ENCODE results near the gene TBC1D14. TPM values are rescaled to one million over a fixed set of nuclear protein-coding genes. Genes with fewer than 3 reads are reported as not detected.
A peak's percentile ranks its signal among the peaks of the same experiment; 100 is the strongest.

The TBC1D14 gene
- total and polyA plus RNA-seq, 5 donors from 2014 or later = 46.6 to 67.7 (median 52.2) TPM

DNA sequence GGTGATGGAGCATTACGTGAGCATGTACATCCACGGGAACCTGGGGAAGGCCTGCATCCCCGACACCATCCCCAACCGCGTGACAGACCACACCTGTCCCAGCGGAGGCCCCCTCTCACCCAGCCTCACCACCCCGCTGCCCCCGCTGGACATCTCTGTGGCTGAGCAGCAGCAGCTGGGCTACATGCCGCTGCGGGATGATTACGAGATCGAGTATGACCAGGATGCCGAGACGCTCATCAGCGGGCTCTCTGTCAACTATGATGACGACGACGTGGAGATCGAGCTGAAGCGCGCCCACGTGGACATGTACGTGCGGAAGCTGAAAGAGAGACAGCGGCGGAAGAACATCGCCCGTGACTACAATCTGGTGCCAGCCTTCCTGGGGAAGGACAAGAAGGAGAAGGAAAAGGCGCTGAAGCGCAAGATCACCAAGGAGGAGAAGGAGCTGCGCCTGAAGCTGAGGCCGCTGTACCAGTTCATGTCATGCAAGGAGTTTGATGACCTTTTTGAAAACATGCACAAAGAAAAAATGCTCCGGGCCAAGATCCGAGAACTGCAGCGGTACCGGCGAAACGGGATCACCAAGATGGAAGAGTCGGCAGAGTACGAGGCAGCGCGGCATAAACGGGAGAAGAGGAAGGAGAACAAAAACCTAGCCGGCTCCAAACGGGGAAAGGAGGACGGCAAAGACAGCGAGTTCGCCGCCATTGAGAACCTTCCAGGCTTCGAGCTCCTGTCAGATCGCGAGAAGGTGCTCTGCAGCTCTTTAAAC is 144.7 kb downstream of the TBC1D14 start:
- peak overlapping the region in 2 of 3 donors; percentile 27 to 56 for H3K27ac Mint-ChIP-seq
- peak overlapping the region in 1 of 4 donors; percentile 68 for H3K4me3 Mint-ChIP-seq
- no peak overlapping the region for H3K27ac ChIP-seq (ENCODE audit: insufficient read depth, low read length, poor library complexity, severe bottlenecking)
- H3K4me1 ChIP-seq (ENCODE audit: control insufficient read depth, insufficient read depth, low read length, poor library complexity, severe bottlenecking) = peaks cover 10% of the 10 kb centered on the region
- H3K27me3 ChIP-seq (ENCODE audit: control insufficient read depth, insufficient read depth, low read length) = no peaks in the 10 kb centered on the region
- H3K9me3 Mint-ChIP-seq = no peaks in the 10 kb centered on the region
- peaks cover 4 to 30% (median 10%) of the 10 kb centered on the region in 4 donors for H3K4me1 Mint-ChIP-seq
- peaks cover 17% of the 10 kb centered on the region for H3K36me3 Mint-ChIP-seq
- peaks cover 50% of the 10 kb centered on the region for H3K36me3 ChIP-seq (ENCODE audit: control insufficient read depth, insufficient read depth, low read length)
- H3K9me3 ChIP-seq (ENCODE audit: control insufficient read depth in 2 of 2, low read length in 2 of 2) = no peaks in the 10 kb centered on the region
- no peak overlapping the region for H3K4me3 ChIP-seq (ENCODE audit: low read depth, low read length)
- no peaks in the 10 kb centered on the region for H3K27me3 Mint-ChIP-seq
- ATAC-seq (ENCODE audit: low read depth in 2 of 2) (no peak), DNase-seq (no peak)

- Histone ChIP-seq H3K27ac (ENCODE audit: insufficient read depth, low read length, poor library complexity, severe bottlenecking) (no peak overlapping the region), H3K4me3 (ENCODE audit: low read depth, low read length) (no peak overlapping the region), H3K36me3 (ENCODE audit: control insufficient read depth, insufficient read depth, low read length) (peaks cover 61% of the 10 kb centered on the region), H3K9me3 (ENCODE audit: control insufficient read depth in 2 of 2, low read length in 2 of 2) (no peaks in the 10 kb centered on the region), H3K4me1 (ENCODE audit: control insufficient read depth, insufficient read depth, low read length, poor library complexity, severe bottlenecking) (peaks cover 10% of the 10 kb centered on the region), H3K27me3 (ENCODE audit: control insufficient read depth, insufficient read depth, low read length) (no peaks in the 10 kb centered on the region)
- DNase-seq = no peak
- peaks cover 17% of the 10 kb centered on the region for H3K36me3 Mint-ChIP-seq
- H3K4me1 Mint-ChIP-seq = peaks cover 4 to 21% (median 6%) of the 10 kb centered on the region in 4 donors
- H3K27me3 Mint-ChIP-seq = no peaks in the 10 kb centered on the region
- no peaks in the 10 kb centered on the region for H3K9me3 Mint-ChIP-seq
- H3K27ac Mint-ChIP-seq = no peak overlapping the region
- H3K4me3 Mint-ChIP-seq = no peak overlapping the region
- ATAC-seq (ENCODE audit: low read depth in 2 of 2) = no peak
Observed at GRCh38 chr4:7055111-7055989, 145.7 kb downstream of the TBC1D14 start.

GRCh38 chr4:7055990-7056325 is 146.3 kb downstream of the TBC1D14 start:
- H3K36me3 ChIP-seq (ENCODE audit: control insufficient read depth, insufficient read depth, low read length) = peaks cover 67% of the 10 kb centered on the region
- H3K4me1 ChIP-seq (ENCODE audit: control insufficient read depth, insufficient read depth, low read length, poor library complexity, severe bottlenecking) = peaks cover 10% of the 10 kb centered on the region
- no peaks in the 10 kb centered on the region for H3K27me3 ChIP-seq (ENCODE audit: control insufficient read depth, insufficient read depth, low read length)
- no peaks in the 10 kb centered on the region for H3K27me3 Mint-ChIP-seq
- H3K4me3 Mint-ChIP-seq = no peak overlapping the region
- no peaks in the 10 kb centered on the region for H3K9me3 Mint-ChIP-seq
- H3K27ac ChIP-seq (ENCODE audit: insufficient read depth, low read length, poor library complexity, severe bottlenecking) = no peak overlapping the region
- peaks cover 19% of the 10 kb centered on the region for H3K36me3 Mint-ChIP-seq
- H3K27ac Mint-ChIP-seq = peak overlapping the region in 1 of 3 donors; percentile 87
- H3K9me3 ChIP-seq (ENCODE audit: control insufficient read depth in 2 of 2, low read length in 2 of 2) = no peaks in the 10 kb centered on the region
- H3K4me1 Mint-ChIP-seq = peaks cover 4 to 18% (median 6%) of the 10 kb centered on the region in 4 donors
- H3K4me3 ChIP-seq (ENCODE audit: low read depth, low read length) = no peak overlapping the region
- DNase-seq = no peak
- no peak for ATAC-seq (ENCODE audit: low read depth in 2 of 2)

GRCh38 chr4:7058792-7059191 is 149.2 kb downstream of the TBC1D14 start:
- no peaks in the 10 kb centered on the region for H3K27me3 Mint-ChIP-seq
- H3K27ac Mint-ChIP-seq = no peak overlapping the region
- Histone ChIP-seq H3K4me1 (ENCODE audit: control insufficient read depth, insufficient read depth, low read length, poor library complexity, severe bottlenecking) (no peaks in the 10 kb centered on the region), H3K27ac (ENCODE audit: insufficient read depth, low read length, poor library complexity, severe bottlenecking) (no peak overlapping the region), H3K4me3 (ENCODE audit: low read depth, low read length) (no peak overlapping the region), H3K27me3 (ENCODE audit: control insufficient read depth, insufficient read depth, low read length) (no peaks in the 10 kb centered on the region), H3K9me3 (ENCODE audit: control insufficient read depth in 2 of 2, low read length in 2 of 2) (no peaks in the 10 kb centered on the region), H3K36me3 (ENCODE audit: control insufficient read depth, insufficient read depth, low read length) (peaks cover 84% of the 10 kb centered on the region)
- H3K9me3 Mint-ChIP-seq = no peaks in the 10 kb centered on the region
- no peak overlapping the region for H3K4me3 Mint-ChIP-seq
- DNase-seq = no peak
- H3K4me1 Mint-ChIP-seq = peaks cover 4 to 12% (median 7%) of the 10 kb centered on the region in 4 donors
- no peak for ATAC-seq (ENCODE audit: low read depth in 2 of 2)
- peaks cover 35% of the 10 kb centered on the region for H3K36me3 Mint-ChIP-seq

GRCh38 chr4:7059662-7060061 is 150.0 kb downstream of the TBC1D14 start:
- Histone ChIP-seq H3K4me3 (ENCODE audit: low read depth, low read length) (no peak overlapping the region), H3K9me3 (ENCODE audit: control insufficient read depth in 2 of 2, low read length in 2 of 2) (no peaks in the 10 kb centered on the region), H3K36me3 (ENCODE audit: control insufficient read depth, insufficient read depth, low read length) (peaks cover 81% of the 10 kb centered on the region), H3K27ac (ENCODE audit: insufficient read depth, low read length, poor library complexity, severe bottlenecking) (no peak overlapping the region), H3K4me1 (ENCODE audit: control insufficient read depth, insufficient read depth, low read length, poor library complexity, severe bottlenecking) (no peaks in the 10 kb centered on the region), H3K27me3 (ENCODE audit: control insufficient read depth, insufficient read depth, low read length) (no peaks in the 10 kb centered on the region)
- H3K9me3 Mint-ChIP-seq = no peaks in the 10 kb centered on the region
- DNase-seq (no peak), ATAC-seq (ENCODE audit: low read depth in 2 of 2) (no peak)
- no peak overlapping the region for H3K27ac Mint-ChIP-seq
- no peak overlapping the region for H3K4me3 Mint-ChIP-seq
- H3K27me3 Mint-ChIP-seq = no peaks in the 10 kb centered on the region
- peaks cover 27% of the 10 kb centered on the region for H3K36me3 Mint-ChIP-seq
- peaks cover 4 to 18% (median 10%) of the 10 kb centered on the region in 4 donors for H3K4me1 Mint-ChIP-seq

GRCh38 chr4:7060346-7061150 is 150.9 kb downstream of the TBC1D14 start:
- peaks cover 78% of the 10 kb centered on the region for H3K36me3 ChIP-seq (ENCODE audit: control insufficient read depth, insufficient read depth, low read length)

DNA sequence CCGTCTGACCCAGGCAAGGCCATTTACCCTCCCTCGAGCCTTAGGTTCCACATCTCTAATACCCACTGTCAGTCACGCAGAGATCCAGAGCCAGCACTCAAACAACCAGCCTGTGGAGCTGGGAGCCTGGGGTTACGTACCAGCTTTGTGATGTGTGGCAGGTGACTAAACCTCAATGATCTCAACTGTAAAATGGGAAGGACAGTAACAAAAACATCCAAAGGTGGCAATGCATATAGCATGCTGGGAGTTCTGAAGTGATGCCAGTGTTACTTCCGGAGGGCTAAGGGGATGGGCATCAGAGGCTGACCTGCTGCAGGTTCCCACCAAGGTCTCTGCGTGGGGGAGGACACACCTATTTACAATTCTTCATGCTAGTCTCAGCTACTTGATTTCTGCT is 152.2 kb downstream of the TBC1D14 start:
- Mint-ChIP-seq H3K9me3 (no peaks in the 10 kb centered on the region), H3K4me1 (peaks cover 0 to 37% (median 24%) of the 10 kb centered on the region in 4 donors), H3K4me3 (peak overlapping the region in 1 of 4 donors; percentile 9), H3K36me3 (peaks cover 27% of the 10 kb centered on the region), H3K27ac (no peak overlapping the region), H3K27me3 (no peaks in the 10 kb centered on the region)
- no peaks in the 10 kb centered on the region for H3K27me3 ChIP-seq (ENCODE audit: control insufficient read depth, insufficient read depth, low read length)
- ATAC-seq (ENCODE audit: low read depth in 2 of 2) (no peak), DNase-seq (no peak)
- H3K36me3 ChIP-seq (ENCODE audit: control insufficient read depth, insufficient read depth, low read length) = peaks cover 65% of the 10 kb centered on the region
- H3K4me1 ChIP-seq (ENCODE audit: control insufficient read depth, insufficient read depth, low read length, poor library complexity, severe bottlenecking) = peaks cover 17% of the 10 kb centered on the region
- no peak overlapping the region for H3K27ac ChIP-seq (ENCODE audit: insufficient read depth, low read length, poor library complexity, severe bottlenecking)
- H3K9me3 ChIP-seq (ENCODE audit: control insufficient read depth in 2 of 2, low read length in 2 of 2) = no peaks in the 10 kb centered on the region
- H3K4me3 ChIP-seq (ENCODE audit: low read depth, low read length) = no peak overlapping the region

More at GRCh38 chr4:7060346-7061150, 150.9 kb downstream of the TBC1D14 start:
- H3K4me1 Mint-ChIP-seq = peaks cover 4 to 25% (median 16%) of the 10 kb centered on the region in 4 donors
- H3K4me3 ChIP-seq (ENCODE audit: low read depth, low read length) = no peak overlapping the region
- no peak overlapping the region for H3K27ac ChIP-seq (ENCODE audit: insufficient read depth, low read length, poor library complexity, severe bottlenecking)
- no peak for DNase-seq
- H3K4me3 Mint-ChIP-seq = no peak overlapping the region
- H3K27me3 ChIP-seq (ENCODE audit: control insufficient read depth, insufficient read depth, low read length) = no peaks in the 10 kb centered on the region
- no peak overlapping the region for H3K27ac Mint-ChIP-seq
- no peaks in the 10 kb centered on the region for H3K27me3 Mint-ChIP-seq
- no peak for ATAC-seq (ENCODE audit: low read depth in 2 of 2)
- no peaks in the 10 kb centered on the region for H3K9me3 Mint-ChIP-seq
- peaks cover 4% of the 10 kb centered on the region for H3K4me1 ChIP-seq (ENCODE audit: control insufficient read depth, insufficient read depth, low read length, poor library complexity, severe bottlenecking)
- peaks cover 27% of the 10 kb centered on the region for H3K36me3 Mint-ChIP-seq
- H3K9me3 ChIP-seq (ENCODE audit: control insufficient read depth in 2 of 2, low read length in 2 of 2) = no peaks in the 10 kb centered on the region
